H1 (cell line): ENCODE results near the gene PI4KB.

ENCODE experiments used
- CTCF ChIP-seq, 3 experiments: IDR thresholded peaks; 1 replicate in 2 of 3; 2 replicates in 1 of 3; pipeline versions ENCODE4 v1.5.1 to v1.6.1; 2011; ENCODE audit warnings: low read length in 3 of 3, mild to moderate bottlenecking in 3 of 3, inconsistent platforms in 2 of 3, low read depth in 1 of 3, moderate library complexity in 1 of 3; ENCODE audit not compliant: insufficient read depth in 1 of 3; ENCODE audit errors: control extremely low read depth in 1 of 3
- EP300 ChIP-seq, 2 experiments: IDR thresholded peaks; 1 replicate in 1 of 2; 2 replicates in 1 of 2; pipeline ENCODE4 v1.6.1; 2011 to 2012; ENCODE audit warnings: low read depth in 2 of 2, low read length in 2 of 2, mild to moderate bottlenecking in 2 of 2, borderline replicate concordance in 1 of 2, inconsistent platforms in 1 of 2, moderate library complexity in 1 of 2
- HDAC2 ChIP-seq, 2 experiments: fragments of 300-600 bp in 1 of 2; sonication (generic) in 1 of 2; IDR thresholded peaks; 2 replicates each; pipeline ENCODE4 v1.6.1; 2011 to 2012; ENCODE audit warnings: low read depth in 2 of 2, low read length in 2 of 2, mild to moderate bottlenecking in 2 of 2, moderate library complexity in 2 of 2, borderline replicate concordance in 1 of 2, inconsistent platforms in 1 of 2
- KDM1A ChIP-seq: fragments of 200-600, 300-600 bp; sonication (generic); IDR thresholded peaks from 2 replicates; pipeline ENCODE4 v1.7.1; 2016; ENCODE audit warnings: mild to moderate bottlenecking, low read length, borderline replicate concordance
- POLR2AphosphoS5 ChIP-seq: IDR thresholded peaks from 2 replicates; pipeline ENCODE4 v1.6.1; 2011; ENCODE audit warnings: low read depth, low read length
- TAF1 ChIP-seq: IDR thresholded peaks from 2 replicates; pipeline ENCODE4 v1.6.1; 2011; ENCODE audit warnings: mild to moderate bottlenecking, low read depth, low read length
- YY1 ChIP-seq: IDR thresholded peaks from 2 replicates; pipeline ENCODE4 v1.6.1; 2011; ENCODE audit warnings: low read depth, mild to moderate bottlenecking, low read length
- TF ChIP-seq, protein P1 (sequence below): IDR thresholded peaks from 2 replicates; pipeline ENCODE4 v1.6.1; 2012; ENCODE audit warnings: inconsistent platforms
- TF ChIP-seq, protein P2 (sequence below): IDR thresholded peaks from 2 replicates; pipeline ENCODE4 v1.6.1; 2011; ENCODE audit warnings: low read depth, mild to moderate bottlenecking, low read length; ENCODE audit not compliant: insufficient read depth

DNA sequence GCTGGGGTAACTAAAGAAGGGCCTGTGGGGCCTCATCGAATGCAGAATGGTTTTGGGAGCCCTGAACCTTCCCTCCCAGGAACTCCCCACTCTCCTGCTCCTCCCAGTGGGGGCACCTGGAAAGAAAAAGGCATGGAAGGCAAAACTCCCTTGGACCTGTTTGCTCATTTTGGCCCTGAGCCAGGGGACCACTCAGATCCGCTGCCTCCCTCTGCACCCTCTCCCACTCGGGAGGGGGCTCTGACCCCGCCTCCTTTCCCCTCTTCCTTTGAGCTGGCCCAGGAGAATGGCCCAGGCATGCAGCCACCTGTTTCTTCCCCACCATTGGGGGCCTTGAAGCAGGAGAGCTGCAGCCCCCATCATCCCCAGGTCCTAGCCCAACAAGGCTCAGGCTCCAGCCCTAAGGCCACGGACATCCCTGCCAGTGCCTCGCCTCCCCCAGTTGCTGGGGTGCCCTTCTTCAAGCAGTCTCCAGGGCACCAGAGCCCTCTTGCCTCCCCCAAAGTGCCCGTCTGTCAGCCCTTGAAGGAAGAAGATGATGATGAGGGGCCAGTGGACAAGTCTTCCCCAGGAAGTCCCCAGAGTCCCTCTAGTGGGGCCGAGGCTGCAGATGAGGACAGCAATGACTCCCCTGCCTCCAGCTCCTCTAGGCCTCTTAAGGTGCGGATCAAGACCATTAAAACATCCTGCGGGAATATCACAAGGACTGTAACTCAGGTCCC, 40.4 kb downstream of the PI4KB start:
- TF ChIP-seq HDAC2 (IDR thresholded peaks at IDR 0.05; ENCODE audit: borderline replicate concordance in 1 of 2, low read depth in 2 of 2, low read length in 2 of 2) (no peak), CTCF (IDR thresholded peaks at IDR 0.05; ENCODE audit: control extremely low read depth in 1 of 3, insufficient read depth in 1 of 3, low read depth in 1 of 3, low read length in 3 of 3) (no peak), EP300 (IDR thresholded peaks at IDR 0.05; ENCODE audit: borderline replicate concordance in 1 of 2, low read depth in 2 of 2, low read length in 2 of 2) (no peak), YY1 (no peak), KDM1A (no peak), POLR2AphosphoS5 (no peak), TAF1 (no peak)
- TF ChIP-seq, protein P1, sequence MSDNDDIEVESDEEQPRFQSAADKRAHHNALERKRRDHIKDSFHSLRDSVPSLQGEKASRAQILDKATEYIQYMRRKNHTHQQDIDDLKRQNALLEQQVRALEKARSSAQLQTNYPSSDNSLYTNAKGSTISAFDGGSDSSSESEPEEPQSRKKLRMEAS = no peak
- TF ChIP-seq, protein P2, sequence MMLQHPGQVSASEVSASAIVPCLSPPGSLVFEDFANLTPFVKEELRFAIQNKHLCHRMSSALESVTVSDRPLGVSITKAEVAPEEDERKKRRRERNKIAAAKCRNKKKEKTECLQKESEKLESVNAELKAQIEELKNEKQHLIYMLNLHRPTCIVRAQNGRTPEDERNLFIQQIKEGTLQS = no peak
